SU-DHL-6 (cell line): Measurements from ENCODE around the gene SFSWAP.
"Not testable (repeated sequence)": the region's sequence is repeated elsewhere in the genome, so short reads cannot be mapped to it uniquely, and the experiment has no call there.

ENCODE experiments used
- H2AFZ ChIP-seq: fragments of 200-600 bp; sonication (generic); 2 replicates; pipeline ENCODE4 v1.6.1; 2014; ENCODE audit warnings: low read depth, mild to moderate bottlenecking, moderate library complexity, mixed read lengths, antibody characterized with exemption, low read length; ENCODE audit not compliant: severe bottlenecking
- H3F3A ChIP-seq: fragments of 200-600 bp; shearing (Covaris generic); 2 replicates; pipeline ENCODE4 v1.6.0; 2016; ENCODE audit warnings: antibody characterized with exemption, mild to moderate bottlenecking; ENCODE audit not compliant: insufficient read depth
- H3K27ac ChIP-seq: fragments of 200-600 bp; sonication (generic); 2 replicates; pipeline ENCODE4 v1.5.1; 2016; ENCODE audit warnings: low read depth, mild to moderate bottlenecking, low read length, moderate library complexity, mixed read lengths
- H3K27me3 ChIP-seq: fragments of 200-600 bp; sonication (generic), shearing (Covaris generic); 2 replicates; pipeline ENCODE4 v1.6.0; 2014; ENCODE audit warnings: mild to moderate bottlenecking, low read length
- H3K36me3 ChIP-seq: fragments of 200-600 bp; sonication (generic); 2 replicates; pipeline ENCODE4 v1.6.1; 2014; ENCODE audit warnings: mild to moderate bottlenecking, low read length, mixed read lengths
- H3K4me2 ChIP-seq: fragments of 300-600, 200-600 bp; shearing (Covaris generic), sonication (generic); 2 replicates; pipeline ENCODE4 v1.6.0; 2014; ENCODE audit warnings: low read length, low read depth, mild to moderate bottlenecking; ENCODE audit not compliant: poor library complexity, severe bottlenecking
- H3K4me3 ChIP-seq: fragments of 200-600 bp; sonication (generic); 2 replicates; pipeline ENCODE4 v1.5.1; 2014; ENCODE audit warnings: antibody characterized with exemption, low read length, mild to moderate bottlenecking, mixed read lengths; ENCODE audit not compliant: insufficient read depth, poor library complexity, severe bottlenecking
- H3K79me2 ChIP-seq: fragments of 200-600 bp; sonication (generic); 2 replicates; pipeline ENCODE4 v1.6.1; 2014; ENCODE audit warnings: mild to moderate bottlenecking, low read length, moderate library complexity; ENCODE audit not compliant: insufficient read depth
- H3K9ac ChIP-seq: fragments of 200-600 bp; sonication (generic); 2 replicates; pipeline ENCODE4 v1.7.0; 2014; ENCODE audit warnings: mild to moderate bottlenecking, low read length
- H3K9me2 ChIP-seq: fragments of 200-600 bp; sonication (generic); replicated peaks from 2 replicates; pipeline ENCODE4 v1.6.1; 2014; ENCODE audit warnings: low read length; ENCODE audit not compliant: insufficient read depth
- H3K9me3 ChIP-seq: fragments of 200-600 bp; sonication (generic); 2 replicates; pipeline ENCODE4 v1.6.1; 2014; ENCODE audit warnings: low read length, mixed read lengths; ENCODE audit not compliant: insufficient read depth
- H4K20me1 ChIP-seq: fragments of 200-600 bp; sonication (generic); 2 replicates; pipeline ENCODE4 v1.6.1; 2014; ENCODE audit warnings: low read depth, mild to moderate bottlenecking, antibody characterized with exemption, low read length, moderate library complexity, mixed read lengths
- CTCF ChIP-seq: fragments of 200-600 bp; sonication (generic); IDR thresholded peaks from one replicate; pipeline ENCODE4 v1.5.1; 2017; ENCODE audit warnings: antibody characterized with exemption, mild to moderate bottlenecking, low read length, moderate library complexity; ENCODE audit not compliant: insufficient read depth, poor library complexity, severe bottlenecking
- EZH2phosphoT487 ChIP-seq: fragments of 200-600 bp; sonication (generic), shearing (Covaris generic); conservative IDR thresholded peaks from 2 replicates; pipeline ENCODE4 v1.6.1; 2018; ENCODE audit warnings: mild to moderate bottlenecking, antibody characterized with exemption, low read length, moderate library complexity, mixed read lengths

The SFSWAP gene

DNA sequence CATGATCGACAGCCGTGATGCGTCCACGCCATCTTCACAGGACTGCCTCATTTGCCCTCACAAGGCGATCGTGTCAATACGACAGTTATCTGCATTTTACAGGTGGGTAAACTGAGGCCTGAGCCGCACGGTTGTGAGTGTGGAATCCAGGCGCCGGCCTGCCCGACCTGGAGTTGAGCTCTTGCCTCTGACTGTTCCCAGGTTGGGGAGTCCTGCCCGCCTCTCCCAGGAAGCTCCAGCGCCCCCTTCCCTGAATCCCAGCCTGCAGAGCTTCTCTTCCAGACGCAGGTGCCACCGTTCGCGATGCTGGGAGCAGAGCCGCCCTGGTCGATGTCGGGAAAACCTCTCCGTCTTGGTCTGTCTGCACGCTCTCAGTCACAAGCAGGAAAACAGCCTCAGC is 31.1 kb upstream of the SFSWAP start:
- not testable (repeated sequence) for H3K36me3 ChIP-seq, H3F3A ChIP-seq, H3K9ac ChIP-seq, H3K27me3 ChIP-seq, H4K20me1 ChIP-seq, H3K27ac ChIP-seq, H3K4me2 ChIP-seq, H3K9me3 ChIP-seq, H3K79me2 ChIP-seq, H3K4me3 ChIP-seq, H2AFZ ChIP-seq, H3K9me2 ChIP-seq

GRCh38 chr12:131680392-131681256 is 30.3 kb upstream of the SFSWAP start:
- H3K36me3 ChIP-seq, H3K9me2 ChIP-seq, H3F3A ChIP-seq, H3K9me3 ChIP-seq, H3K4me2 ChIP-seq, H3K27ac ChIP-seq, H3K9ac ChIP-seq, H4K20me1 ChIP-seq, H2AFZ ChIP-seq, H3K79me2 ChIP-seq, H3K4me3 ChIP-seq, H3K27me3 ChIP-seq: not testable (repeated sequence)

GRCh38 chr12:131681257-131681620 is 29.7 kb upstream of the SFSWAP start:
- H4K20me1 ChIP-seq, result no peaks in the 10 kb centered on the region
- H3K9me2 ChIP-seq, result no peaks in the 10 kb centered on the region
- no peaks in the 10 kb centered on the region for H3K27me3 ChIP-seq
- H3K27ac ChIP-seq, result no peak overlapping the region
- H3K4me3 ChIP-seq, result no peak overlapping the region
- H3K9ac ChIP-seq, result no peak overlapping the region
- H3K36me3 ChIP-seq, result no peaks in the 10 kb centered on the region
- H3F3A ChIP-seq, result no peaks in the 10 kb centered on the region
- TF ChIP-seq CTCF, result no peak
- no peak for TF ChIP-seq EZH2phosphoT487
- no peak overlapping the region for H3K4me2 ChIP-seq
- no peak overlapping the region for H2AFZ ChIP-seq
- no peaks in the 10 kb centered on the region for H3K9me3 ChIP-seq
- no peaks in the 10 kb centered on the region for H3K79me2 ChIP-seq

- H4K20me1 ChIP-seq, H3K9me3 ChIP-seq, H2AFZ ChIP-seq, H3K36me3 ChIP-seq, H3K9ac ChIP-seq, H3K79me2 ChIP-seq, H3F3A ChIP-seq, H3K27me3 ChIP-seq, H3K4me3 ChIP-seq, H3K27ac ChIP-seq, H3K9me2 ChIP-seq, H3K4me2 ChIP-seq: not testable (repeated sequence)
Measured at GRCh38 chr12:131681746-131682509, 29.0 kb upstream of the SFSWAP start.
